Heart right ventricle (tissue), 16 donors: ENCODE results near the gene SERF2. TPM values are rescaled to one million over a fixed set of nuclear protein-coding genes. Genes with fewer than 3 reads are reported as not detected.
A peak's percentile ranks its signal among the peaks of the same experiment; 100 is the strongest.
"Not testable (repeated sequence)": the region's sequence is repeated elsewhere in the genome, so short reads cannot be mapped to it uniquely, and the experiment has no call there.

Experiments
- ATAC-seq, 8 donors: fragments of 200-7000 bp; cut with Tn5 transposase; one replicate each; pipeline ENCODE4 v1.9.1; 2020; ENCODE audit warnings: mild to moderate bottlenecking in 8 of 8, moderate library complexity in 8 of 8, moderate number of reproducible peaks in 1 of 8
- DNase-seq, 2 donors: peaks; one replicate each; pipeline ENCODE4 v3.0.0-alpha.2; 2020
- H3K27ac ChIP-seq, 10 donors: fragments of 200-600 bp; sonication (generic) in 2 of 10; one replicate each; pipeline versions ENCODE4 v1.5.0 to v1.8.0; 2020 to 2022; ENCODE audit warnings: mild to moderate bottlenecking in 3 of 10
- H3K27me3 ChIP-seq, 7 donors: fragments of 200-600 bp; one replicate each; pipeline ENCODE4 v1.8.0; 2021 to 2022; ENCODE audit warnings: mild to moderate bottlenecking in 2 of 7
- H3K36me3 ChIP-seq, 9 donors: fragments of 200-600 bp; sonication (generic) in 1 of 9; one replicate each; pipeline versions ENCODE4 v1.5.0 to v1.8.0; 2020 to 2022; ENCODE audit warnings: mild to moderate bottlenecking in 2 of 9
- H3K4me1 ChIP-seq, 9 donors: fragments of 200-600 bp; sonication (generic) in 1 of 9; one replicate each; pipeline versions ENCODE4 v1.5.0 to v1.8.0; 2020 to 2022; ENCODE audit warnings: mild to moderate bottlenecking in 4 of 9
- H3K4me3 ChIP-seq, 10 donors: fragments of 200-600 bp; sonication (generic) in 2 of 10; one replicate each; pipeline versions ENCODE4 v1.5.0 to v1.8.0; 2020 to 2022; ENCODE audit warnings: mild to moderate bottlenecking in 7 of 10, moderate library complexity in 2 of 10
- H3K9me3 ChIP-seq, 11 donors: fragments of 200-600 bp in 10 of 11; sonication (generic) in 2 of 11; one replicate each; pipeline versions ENCODE4 v1.5.0 to v1.8.0; 2013 to 2022; ENCODE audit warnings: mild to moderate bottlenecking in 2 of 11, control low read depth in 1 of 11, moderate library complexity in 1 of 11
- CTCF ChIP-seq, 9 donors: fragments of 200-600 bp; sonication (generic) in 2 of 9; IDR thresholded peaks; one replicate each; pipeline versions ENCODE4 v1.5.0 to v1.8.0; 2021 to 2022; ENCODE audit warnings: antibody characterized with exemption in 9 of 9, mild to moderate bottlenecking in 5 of 9, moderate library complexity in 1 of 9
- WGBS, 2 donors: extraction: QIAGEN DNeasy Blood & Tissue Kit; methylation state at CpG; one replicate each; pipeline ENCODE4 v1.1.7; 2013; ENCODE audit warnings: inconsistent platforms in 1 of 2; 5-methylcytosine and 5-hydroxymethylcytosine counted together
- intact Hi-C, 10 donors: fragments of 100-400 bp; cut with DNase I; formaldehyde crosslinking; loops; one replicate each; pipeline versions ENCODE4 v1.11.1 to v1.14.2; 2022
- microRNA-seq, 2 donors: library from miRNA; unstranded; fragments of <30 nt; microRNA quantifications; one replicate each; pipeline ENCODE4 v1.2.0, GENCODE V29; 2021
- polyA plus RNA-seq, 2 donors: library from polyadenylated mRNA; stranded (reverse); fragments of 200-250 nt; gene quantifications; one replicate each; pipeline ENCODE4 v1.2.3, GENCODE V29; 2013
- total RNA-seq, 10 donors: library from RNA; stranded (reverse); fragmentation: NEBNext Ultra II Directional in 3 of 10; extraction: Animal tissue kit (Norgen Biotek cat#: 25700) in 3 of 10; gene quantifications; one replicate each; pipeline versions ENCODE4 v1.2.1 to v1.2.4, GENCODE V29; 2021 to 2023
- donor health status: Arrhythmogenic right ventricular cardiomyopathy.
- donor health status: ischemic (EF 13 %, LVEDD 7.1; RV severe dilation, severe dysfunction).
- donor health status: healthy with polysubstance abuse.
- donor health status: DM: no; HTN: yes; CAD: no.
- donor health status: DM: no; HTN: no; CAD: no.
- donor health status: ischemic (EF 25% LVEDD 6.9; RV normal size, moderate dysfunction).
- donor health status: ischemic (EF 25% LVEDD 5.7; RV mildly dilated, moderate dysfunction).
- donor health status: healthy.
- donor health status: DM: yes; HTN: yes; CAD: no.
- donor health status: Ischemic cardiomyopathy.
- donor health status: ischemic (EF 35%, LVEDD 5.7; RV mildly dilated, moderate dysfunction).
- donor health status: nonischemic (EF 11% LVEDD 7.7; RV severe dilation, severe dysfunction).
- donor health status: DM: yes; HTN: yes; CAD: no.
- donor health status: PGD.
- donor health status: ischemic (EF 29% LVEDD 5.4; RV normal size, mild dysfunction).
- donor health status: nonischemic (EF 23%, LVEDD 6.1; RV moderate dilation, normal function).

Gene SERF2
- total and polyA plus RNA-seq, 12 donors = 626 to 4,286 (median 744) TPM

GRCh38 chr15:43828061-43828657 is 36.0 kb downstream of the SERF2 start:
- DNase-seq = no peak
- no peak for ATAC-seq
- intact Hi-C loops = no loop called here
- Histone ChIP-seq H3K4me3 (peak overlapping the region in 4 of 10 donors; percentile 59 to 66 (median 62)), H3K9me3 (no peaks in the 10 kb centered on the region), H3K4me1 (peaks cover 13 to 49% (median 26%) of the 10 kb centered on the region in 9 donors), H3K27ac (peak overlapping the region in 2 of 10 donors; percentile 24 to 27), H3K27me3 (no peaks in the 10 kb centered on the region), H3K36me3 (peaks cover 0 to 4% (median 0%) of the 10 kb centered on the region in 9 donors)
- no peak for TF ChIP-seq CTCF (IDR thresholded peaks at IDR 0.05)
- WGBS, 2 donors = 59 to 63% methylated on average over 6 of the region's 6 CpGs

- H3K9me3 ChIP-seq, intact Hi-C loops, DNase-seq, H3K27ac ChIP-seq, H3K4me3 ChIP-seq, H3K27me3 ChIP-seq, ATAC-seq, H3K36me3 ChIP-seq: not testable (repeated sequence)
- H3K4me1 ChIP-seq = peaks cover 5 to 37% (median 18%) of the 10 kb centered on the region in 9 donors
- WGBS, 2 donors = 95% methylated on average over 9 of the region's 9 CpGs
These were observed 37.9 kb downstream of the SERF2 start for GRCh38 chr15:43829951-43830540.

DNA sequence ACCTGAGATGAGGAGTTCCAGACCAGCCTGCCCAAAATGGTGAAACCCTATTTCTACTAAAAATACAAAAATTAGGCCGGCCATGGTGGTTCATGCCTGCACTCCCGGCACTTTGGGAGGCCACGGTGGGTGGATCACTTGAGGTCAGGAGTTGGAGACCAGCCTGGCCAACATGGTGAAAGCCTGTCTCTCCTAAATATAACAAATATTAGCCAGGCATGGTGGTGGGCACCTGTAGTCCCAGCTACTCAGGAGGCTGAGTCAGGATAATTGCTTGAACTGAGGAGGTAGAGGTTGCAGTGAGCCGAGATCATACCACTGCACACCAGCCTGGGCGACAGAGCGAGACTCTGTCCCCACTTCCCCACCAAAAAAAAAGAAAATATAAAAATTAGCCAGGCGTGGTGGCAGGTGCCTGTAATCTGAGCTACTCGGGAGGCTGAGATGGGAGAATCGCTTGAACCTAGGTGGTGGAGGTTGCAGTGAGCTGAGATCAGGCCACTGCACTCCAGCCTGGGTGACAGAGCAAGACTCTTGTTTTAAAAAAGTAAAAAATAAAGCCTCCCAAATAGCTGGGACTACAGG is 38.7 kb downstream of the SERF2 start:
- H3K27ac ChIP-seq, DNase-seq, intact Hi-C loops, H3K4me3 ChIP-seq, H3K27me3 ChIP-seq, H3K9me3 ChIP-seq, ATAC-seq: not testable (repeated sequence)
- Histone ChIP-seq H3K4me1 (peaks cover 5 to 33% (median 18%) of the 10 kb centered on the region in 9 donors), H3K36me3 (peaks cover 0 to 11% (median 0%) of the 10 kb centered on the region in 9 donors)
- 98 to 99% methylated on average over 9 of the region's 9 CpGs for WGBS, 2 donors

DNA sequence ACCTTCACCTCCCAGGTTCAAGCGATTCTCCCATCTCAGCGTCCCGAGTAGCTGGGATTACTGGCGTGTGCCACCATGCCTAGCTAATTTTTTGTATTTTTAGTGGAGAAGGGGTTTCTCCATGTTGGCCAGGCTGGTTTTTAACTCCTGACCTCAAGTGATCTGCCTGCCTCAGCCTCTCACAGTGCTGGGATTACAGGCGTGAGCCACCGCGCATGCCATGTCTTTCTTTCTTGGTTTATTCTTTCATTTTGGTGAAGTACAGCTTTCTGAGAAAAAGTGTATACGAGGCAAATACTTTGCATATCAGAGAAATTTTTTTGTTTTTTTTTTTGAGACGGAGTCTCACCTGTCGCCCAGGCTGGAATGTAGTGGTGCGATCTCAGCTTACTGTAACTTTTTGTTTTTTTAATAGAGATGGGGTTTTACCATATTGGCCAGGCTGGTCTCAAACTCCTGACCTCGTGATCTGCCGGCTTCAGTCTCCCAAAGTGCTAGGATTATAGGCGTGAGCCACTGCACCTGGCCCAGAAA is 39.5 kb downstream of the SERF2 start:
- H3K4me3 ChIP-seq = not testable (repeated sequence)

DNA sequence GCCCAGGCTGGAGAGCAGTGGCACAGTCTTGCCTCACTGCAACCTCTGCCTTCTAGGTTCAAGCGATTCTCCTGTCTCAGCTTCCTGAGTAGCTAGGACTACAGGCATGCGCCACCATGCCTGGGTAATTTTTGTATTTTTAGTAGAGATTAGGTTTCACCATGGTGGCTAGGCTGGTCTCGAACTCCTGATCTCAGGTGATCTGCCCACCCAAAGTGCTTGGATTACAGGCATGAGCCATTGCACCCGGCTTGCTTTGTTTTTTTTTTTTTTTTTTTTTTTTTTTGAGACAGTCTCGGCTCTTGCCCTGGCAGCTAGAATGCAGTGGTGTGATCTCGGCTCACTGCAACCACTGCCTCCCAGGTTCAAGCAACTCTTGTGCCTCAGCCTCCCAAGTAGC is 40.4 kb downstream of the SERF2 start:
- H3K27ac ChIP-seq, H3K27me3 ChIP-seq, DNase-seq, H3K4me3 ChIP-seq, ATAC-seq, intact Hi-C loops, H3K9me3 ChIP-seq: not testable (repeated sequence)
- Histone ChIP-seq H3K36me3 (peaks cover 0 to 24% (median 0%) of the 10 kb centered on the region in 9 donors), H3K4me1 (peaks cover 0 to 18% (median 4%) of the 10 kb centered on the region in 9 donors)
- 92 to 93% methylated on average over 5 to 6 of the region's 6 CpGs for WGBS, 2 donors

More for the DNA sequence above, 39.5 kb downstream of the SERF2 start:
- H3K27me3 ChIP-seq, DNase-seq, H3K27ac ChIP-seq, ATAC-seq, H3K9me3 ChIP-seq, intact Hi-C loops: not testable (repeated sequence)
- WGBS, 2 donors = 91 to 94% methylated on average over 14 of the region's 14 CpGs
- Histone ChIP-seq H3K36me3 (peaks cover 0 to 19% (median 0%) of the 10 kb centered on the region in 9 donors), H3K4me1 (peaks cover 0 to 25% (median 12%) of the 10 kb centered on the region in 9 donors)

DNA sequence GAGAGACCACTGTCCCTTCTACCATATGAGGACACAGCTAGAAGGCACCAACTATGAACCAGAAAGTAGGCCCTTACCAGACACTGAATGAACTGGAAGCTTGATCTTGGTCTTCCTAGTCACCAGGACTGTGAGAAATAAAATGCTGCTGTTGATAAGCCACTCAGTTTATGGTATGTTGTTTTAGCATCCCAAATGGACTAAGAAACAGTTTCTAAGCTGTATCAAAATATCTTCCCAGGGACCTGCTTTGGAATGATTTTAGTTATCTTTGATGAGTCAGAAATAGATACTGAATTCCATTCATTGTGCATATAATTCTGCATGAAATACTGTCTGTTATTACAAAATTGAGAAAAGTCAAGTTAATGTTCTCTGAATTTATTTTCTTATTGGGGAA is 53.3 kb downstream of the SERF2 start:
- Histone ChIP-seq H3K4me1 (no peaks in the 10 kb centered on the region), H3K27me3 (no peaks in the 10 kb centered on the region), H3K4me3 (no peak overlapping the region), H3K9me3 (no peaks in the 10 kb centered on the region), H3K27ac (no peak overlapping the region), H3K36me3 (peaks cover 0 to 69% (median 0%) of the 10 kb centered on the region in 9 donors)
- no peak for TF ChIP-seq CTCF (IDR thresholded peaks at IDR 0.05)
- DNase-seq (no peak), ATAC-seq (no peak)
- intact Hi-C loops = no loop called here

Small RNA genes lying within 50 kb of the gene (microRNA-seq; reads per million reads assigned to microRNA genes)
- gene MIR1282 = 0 reads per million in 2 donors

Other genes with a start within 250 kb of the SERF2 start
- gene PPIP5K1, start 202.1 kb upstream of the SERF2 start, total RNA-seq = 10 to 100 TPM; 12.2 to 33.9 (median 18.7) TPM
- gene PPIP5K1, start 202.1 kb upstream of the SERF2 start, polyA plus RNA-seq = 1 to 10 TPM; 3.2 to 6.9 TPM
- 1 to 10 TPM in 1 of 10 donors, under 1 TPM in 4, not detected in 5; 0.26 to 1.6 (median 0.59) TPM for gene CKMT1B, start 198.3 kb upstream of the SERF2 start, total RNA-seq
- gene CKMT1B, start 198.3 kb upstream of the SERF2 start, polyA plus RNA-seq = under 1 TPM; 0.33 to 0.59 TPM
- gene STRC, start 173.5 kb upstream of the SERF2 start, total RNA-seq = under 1 TPM in 3 of 10 donors, not detected in 7; 0.20 to 0.25 (median 0.21) TPM
- gene STRC, start 173.5 kb upstream of the SERF2 start, polyA plus RNA-seq = 1 to 10 TPM in 1 of 2 donors, under 1 TPM in 1; 0.06 to 1.2 TPM
- 1 to 10 TPM in 6 of 10 donors, under 1 TPM in 4; 0.42 to 1.7 (median 1.3) TPM for gene CATSPER2, start 143.5 kb upstream of the SERF2 start, total RNA-seq
- 1 to 10 TPM in 1 of 2 donors, under 1 TPM in 1; 0.28 to 5.9 TPM for gene CATSPER2, start 143.5 kb upstream of the SERF2 start, polyA plus RNA-seq
- gene CKMT1A, start 98.5 kb upstream of the SERF2 start, total RNA-seq = under 1 TPM in 4 of 10 donors, not detected in 6; 0.32 to 0.57 (median 0.39) TPM
- gene CKMT1A, start 98.5 kb upstream of the SERF2 start, polyA plus RNA-seq = under 1 TPM; 0.22 TPM
- gene PDIA3, start 45.9 kb upstream of the SERF2 start, total RNA-seq = 100 to 1,000 TPM; 119 to 241 (median 144) TPM
- 100 to 1,000 TPM; 100 to 257 TPM for gene PDIA3, start 45.9 kb upstream of the SERF2 start, polyA plus RNA-seq
- 1 to 10 TPM in 3 of 10 donors, under 1 TPM in 7; 0.25 to 1.6 (median 0.84) TPM for gene ELL3, start 15.4 kb upstream of the SERF2 start, total RNA-seq
- 1 to 10 TPM in 1 of 2 donors, under 1 TPM in 1; 0.84 to 1.2 TPM for gene ELL3, start 15.4 kb upstream of the SERF2 start, polyA plus RNA-seq
- under 1 TPM in 9 of 10 donors, not detected in 1; 0.09 to 0.72 (median 0.38) TPM for gene SERINC4, start 7.9 kb downstream of the SERF2 start, total RNA-seq
- gene SERINC4, start 7.9 kb downstream of the SERF2 start, polyA plus RNA-seq = under 1 TPM; 0.29 to 0.59 TPM
- 10 to 100 TPM in 5 of 10 donors, 1 to 10 TPM in 5; 5.5 to 24.3 (median 9.9) TPM for gene HYPK, start 8.3 kb downstream of the SERF2 start, total RNA-seq
- gene HYPK, start 8.3 kb downstream of the SERF2 start, polyA plus RNA-seq = 10 to 100 TPM; 11.4 to 23.0 TPM
- 10 to 100 TPM; 16.6 to 23.4 (median 20.7) TPM for gene MFAP1, start 32.4 kb downstream of the SERF2 start, total RNA-seq
- gene MFAP1, start 32.4 kb downstream of the SERF2 start, polyA plus RNA-seq = 10 to 100 TPM; 13.0 to 22.5 TPM
- gene WDR76, start 34.7 kb downstream of the SERF2 start, total RNA-seq = 1 to 10 TPM in 7 of 10 donors, under 1 TPM in 3; 0.68 to 4.1 (median 1.7) TPM
- 1 to 10 TPM in 1 of 2 donors, under 1 TPM in 1; 0.73 to 1.8 TPM for gene WDR76, start 34.7 kb downstream of the SERF2 start, polyA plus RNA-seq